HepG2 (cell line): Measurements from ENCODE around the gene CYP26B1. TPM values are rescaled to one million over a fixed set of nuclear protein-coding genes. Genes with fewer than 3 reads are reported as not detected.

ENCODE experiments used
- ATAC-seq: fragments of 200-7000 bp; cut with Tn5 transposase; 3 replicates; pipeline ENCODE4 v1.9.1; 2020; ENCODE audit warnings: mild to moderate bottlenecking, moderate library complexity
- BruUV-seq: library from RNA; stranded (reverse); fragments of 400-500 nt; replicated peaks from 2 replicates; lab custom pipeline; 2021; lab: Mats Ljungman, UMichigan
- CTCF ChIA-PET: fragments of 300-600 bp; formaldehyde crosslinking; extraction: SDS; loops from one replicate; lab custom pipeline; 2021; ENCODE audit warnings: low total read pairs, inconsistent platforms, low intra/inter-chr PET ratio; lab: Yijun Ruan, JAX
- POLR2A ChIA-PET: fragments of 350-600 bp; sonication (Branson Sonifier 250); formaldehyde crosslinking; loops from one replicate; lab custom pipeline; 2020; ENCODE audit warnings: antibody characterized with exemption, inconsistent platforms; lab: Yijun Ruan, JAX
- DNase-seq: peaks from one replicate; pipeline ENCODE4 v3.0.0-alpha.2; 2015; ENCODE audit warnings: low spot score
- FAIRE-seq: peaks from 3 replicates; lab custom pipeline; 2011; peaks lifted over from hg19 to GRCh38; lab: Jason Lieb, UNC
- H2AFZ ChIP-seq: one replicate; pipeline ENCODE4 v1.6.1; 2011; ENCODE audit warnings: low read length, inconsistent platforms
- H3K27ac ChIP-seq: fragments of 300-600 bp; 3 replicates; pipeline ENCODE4 v1.8.0; 2011; ENCODE audit warnings: mixed run types, mild to moderate bottlenecking, mixed read lengths, low read length, inconsistent platforms; ENCODE audit not compliant: insufficient read depth; ENCODE audit errors: extremely low read length
- H3K27me3 ChIP-seq, 2 experiments: fragments of 200-600 bp in 1 of 2; 2 replicates in 1 of 2; 3 replicates in 1 of 2; pipeline versions ENCODE4 v1.6.0 to v1.8.0; 2011; ENCODE audit warnings: low read length in 2 of 2, mild to moderate bottlenecking in 2 of 2, moderate library complexity in 2 of 2, inconsistent platforms in 1 of 2; ENCODE audit not compliant: insufficient read depth in 2 of 2, control insufficient read depth in 1 of 2
- H3K36me3 ChIP-seq, 2 experiments: fragments of 200-600 bp in 1 of 2; replicated peaks in 1 of 2; 2 replicates in 1 of 2; 3 replicates in 1 of 2; pipeline versions ENCODE4 v1.5.1 to v1.8.0; 2011; ENCODE audit warnings: low read length in 2 of 2, inconsistent platforms in 1 of 2; ENCODE audit not compliant: insufficient read depth in 2 of 2, control insufficient read depth in 1 of 2
- H3K4me1 ChIP-seq: 2 replicates; pipeline ENCODE4 v1.5.1; 2012; ENCODE audit warnings: low read length, inconsistent platforms; ENCODE audit not compliant: insufficient read depth
- H3K4me2 ChIP-seq: 2 replicates; pipeline ENCODE4 v1.6.0; 2011; ENCODE audit warnings: low read depth, low read length, inconsistent platforms
- H3K4me3 ChIP-seq, 3 experiments: fragments of 200-600 bp in 1 of 3; sonication (generic), shearing (Covaris generic) in 1 of 3; replicated peaks in 1 of 3; 2 replicates each; pipeline ENCODE4 v1.5.1; 2011 to 2016; ENCODE audit warnings: low read length in 3 of 3, inconsistent platforms in 2 of 3, low read depth in 2 of 3, mild to moderate bottlenecking in 2 of 3, control low read depth in 1 of 3, mixed read lengths in 1 of 3; ENCODE audit not compliant: insufficient read depth in 1 of 3
- H3K79me2 ChIP-seq: one replicate; pipeline ENCODE4 v1.6.1; 2011; ENCODE audit warnings: low read length, inconsistent platforms; ENCODE audit not compliant: insufficient read depth
- H3K9ac ChIP-seq: 2 replicates; pipeline ENCODE4 v1.6.0; 2011; ENCODE audit warnings: mild to moderate bottlenecking, low read depth, low read length, inconsistent platforms; ENCODE audit not compliant: insufficient read depth
- H3K9me3 ChIP-seq: 2 replicates; pipeline ENCODE4 v1.5.1; 2012; ENCODE audit warnings: mild to moderate bottlenecking, low read length
- H4K20me1 ChIP-seq: 2 replicates; pipeline ENCODE4 v1.6.0; 2011; ENCODE audit warnings: inconsistent platforms, mild to moderate bottlenecking, low read length, moderate library complexity; ENCODE audit not compliant: insufficient read depth
- ARHGAP35 ChIP-seq: sonication (generic); formaldehyde crosslinking; IDR thresholded peaks from 2 replicates; pipeline ENCODE4 v1.9.0; 2022; ENCODE audit warnings: mild to moderate bottlenecking, inconsistent platforms, moderate library complexity, missing genetic modification reagents, borderline replicate concordance
- ARNT ChIP-seq: fragments of 450-650 bp; IDR thresholded peaks from 2 replicates; pipeline ENCODE4 v1.6.1; 2017
- FOXC1 ChIP-seq: sonication (generic); formaldehyde crosslinking; IDR thresholded peaks from 2 replicates; pipeline ENCODE4 v1.8.0; 2022; ENCODE audit warnings: mild to moderate bottlenecking, missing genetic modification reagents, borderline replicate concordance
- MBNL3 ChIP-seq: fragments of 250-450 bp; sonication (Bioruptor Pico); conservative IDR thresholded peaks from 2 replicates; pipeline ENCODE4 v1.8.0; 2022; ENCODE audit warnings: mild to moderate bottlenecking, inconsistent platforms
- NCOA1 ChIP-seq: sonication (generic); formaldehyde crosslinking; IDR thresholded peaks from 2 replicates; pipeline ENCODE4 v1.9.0; 2021; ENCODE audit warnings: missing genetic modification reagents
- REXO4 ChIP-seq: sonication (generic); formaldehyde crosslinking; IDR thresholded peaks from 2 replicates; pipeline ENCODE4 v1.8.0; 2022; ENCODE audit warnings: missing genetic modification reagents, mild to moderate bottlenecking, borderline replicate concordance
- RFXANK ChIP-seq: IDR thresholded peaks from 2 replicates; pipeline ENCODE4 v1.6.1; 2016
- SRSF4 ChIP-seq: fragments of 200-400 bp; formaldehyde crosslinking; IDR thresholded peaks from one replicate; pipeline ENCODE4 v1.6.1; 2018; ENCODE audit warnings: mild to moderate bottlenecking, low read depth, low read length, moderate library complexity; ENCODE audit not compliant: poor library complexity, severe bottlenecking
- ZNF264 ChIP-seq: sonication (generic); formaldehyde crosslinking; IDR thresholded peaks from 2 replicates; pipeline ENCODE4 v1.4.0; 2020; ENCODE audit warnings: missing genetic modification reagents
- ZNF558 ChIP-seq: sonication (generic); formaldehyde crosslinking; IDR thresholded peaks from 2 replicates; pipeline ENCODE4 v1.9.0; 2022; ENCODE audit warnings: mild to moderate bottlenecking, missing genetic modification reagents, borderline replicate concordance
- ZNF850 ChIP-seq: sonication (generic); formaldehyde crosslinking; conservative IDR thresholded peaks from 2 replicates; pipeline ENCODE4 v1.9.0; 2021; ENCODE audit warnings: mild to moderate bottlenecking, missing genetic modification reagents
- WGBS: methylation state at CpG from one replicate; pipeline ENCODE4 v1.1.6; 2017; ENCODE audit warnings: low lambda C conversion rate; 5-methylcytosine and 5-hydroxymethylcytosine counted together
- in situ Hi-C: cut with HindIII; loops from 2 replicates; pipeline ENCODE4 v1.10.0; 2017; ENCODE audit warnings: low pct_unique_long_range_greater_than_20kb; ENCODE audit not compliant: extremely low pct_ligation_motif_present
- intact Hi-C: fragments of 100-400 bp; cut with micrococcal nuclease; formaldehyde crosslinking; loops from one replicate; pipeline ENCODE4 v1.10.0; 2022; ENCODE audit not compliant: unreplicated experiment
- polyA plus RNA-seq, 8 experiments: library from polyadenylated mRNA; depleted of rRNA in 3 of 8; stranded (reverse) in 7 of 8; unstranded in 1 of 8; fragments of >200 nt; fragmentation: Illumina TruSeq in 4 of 8; extraction: Trizol in 4 of 8; gene quantifications; 2 replicates each; pipeline versions ENCODE4 v1.2.1 to v1.2.3, GENCODE V29; 2011 to 2016; ENCODE audit warnings: low read depth in 4 of 8, missing spikeins in 1 of 8, mixed read lengths in 1 of 8; ENCODE audit not compliant: insufficient read depth in 1 of 8
- total RNA-seq, 5 experiments: library from RNA; depleted of rRNA; stranded (reverse); fragments of >200 nt; fragmentation: Illumina TruSeq; extraction: Trizol; gene quantifications; 2 replicates each; pipeline ENCODE4 v1.2.3, GENCODE V29; 2016; ENCODE audit warnings: low read depth in 1 of 5
- TF ChIP-seq, protein P1 (sequence below): sonication (generic); formaldehyde crosslinking; IDR thresholded peaks from 2 replicates; pipeline ENCODE4 v1.4.0; 2020; ENCODE audit warnings: missing genetic modification reagents
- TF ChIP-seq, protein P2 (sequence below): IDR thresholded peaks from 2 replicates; pipeline ENCODE4 v1.6.1; 2016; ENCODE audit warnings: low read depth
- TF ChIP-seq, protein P3 (sequence below): sonication (generic); formaldehyde crosslinking; IDR thresholded peaks from 2 replicates; pipeline ENCODE4 v1.8.0; 2022; ENCODE audit warnings: missing genetic modification reagents, mild to moderate bottlenecking, borderline replicate concordance

Gene CYP26B1
- total and polyA plus RNA-seq, 2 of the 13 experiments (the other 11 are each of a cell fraction or from before 2014, with no cell fraction given), result 0.05 to 0.07 TPM

GRCh38 chr2:72144632-72145288 is 2.9 kb downstream of the CYP26B1 start:
- H3K9me3 ChIP-seq, result peaks cover 7% of the 10 kb centered on the region; the same call in 1 of the 2 replicates
- no peaks in the 10 kb centered on the region for H3K79me2 ChIP-seq
- DNase-seq (peak; percentile 24), FAIRE-seq (no peak), ATAC-seq (peak; percentile 46)
- intact Hi-C loops, result no loop called here
- peak overlapping the region; percentile 78 for H3K4me2 ChIP-seq
- peak overlapping the region; percentile 32 to 67 (median 63) for H3K4me3 ChIP-seq
- H3K27ac ChIP-seq, result no peak overlapping the region
- H3K9ac ChIP-seq, result no peak overlapping the region
- ChIA-PET POLR2A (no interaction called here), CTCF (no interaction called here)
- in situ Hi-C loops, result loop anchor here (10.0 kb wide), 1 partner anchor 340 kb away; no protein-coding TSS in a partner anchor
- H3K27me3 ChIP-seq, result peaks cover 29 to 92% of the 10 kb centered on the region in 2 experiments
- peaks cover 28% of the 10 kb centered on the region for H3K4me1 ChIP-seq
- no peaks in the 10 kb centered on the region for H3K36me3 ChIP-seq
- no TSS peak for BruUV-seq
- H2AFZ ChIP-seq, result no peak overlapping the region
- H4K20me1 ChIP-seq, result peaks cover 10% of the 10 kb centered on the region; the same call in 1 of the 2 replicates
- WGBS, result 3% methylated on average over 44 of the region's 63 CpGs
- no peak for TF ChIP-seq ARHGAP35 (CRISPR knock-in tag)
- no peak for TF ChIP-seq ARNT
- TF ChIP-seq FOXC1 (CRISPR knock-in tag), result no peak
- no peak for TF ChIP-seq RFXANK (CRISPR knock-in tag)
- TF ChIP-seq ZNF558, result no peak
- no peak for TF ChIP-seq MBNL3
- TF ChIP-seq SRSF4, result no peak
- TF ChIP-seq, protein P1, sequence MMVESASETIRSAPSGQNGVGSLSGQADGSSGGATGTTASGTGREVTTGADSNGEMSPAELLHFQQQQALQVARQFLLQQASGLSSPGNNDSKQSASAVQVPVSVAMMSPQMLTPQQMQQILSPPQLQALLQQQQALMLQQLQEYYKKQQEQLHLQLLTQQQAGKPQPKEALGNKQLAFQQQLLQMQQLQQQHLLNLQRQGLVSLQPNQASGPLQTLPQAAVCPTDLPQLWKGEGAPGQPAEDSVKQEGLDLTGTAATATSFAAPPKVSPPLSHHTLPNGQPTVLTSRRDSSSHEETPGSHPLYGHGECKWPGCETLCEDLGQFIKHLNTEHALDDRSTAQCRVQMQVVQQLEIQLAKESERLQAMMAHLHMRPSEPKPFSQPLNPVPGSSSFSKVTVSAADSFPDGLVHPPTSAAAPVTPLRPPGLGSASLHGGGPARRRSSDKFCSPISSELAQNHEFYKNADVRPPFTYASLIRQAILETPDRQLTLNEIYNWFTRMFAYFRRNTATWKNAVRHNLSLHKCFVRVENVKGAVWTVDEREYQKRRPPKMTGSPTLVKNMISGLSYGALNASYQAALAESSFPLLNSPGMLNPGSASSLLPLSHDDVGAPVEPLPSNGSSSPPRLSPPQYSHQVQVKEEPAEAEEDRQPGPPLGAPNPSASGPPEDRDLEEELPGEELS, result no peak
- TF ChIP-seq, protein P2, sequence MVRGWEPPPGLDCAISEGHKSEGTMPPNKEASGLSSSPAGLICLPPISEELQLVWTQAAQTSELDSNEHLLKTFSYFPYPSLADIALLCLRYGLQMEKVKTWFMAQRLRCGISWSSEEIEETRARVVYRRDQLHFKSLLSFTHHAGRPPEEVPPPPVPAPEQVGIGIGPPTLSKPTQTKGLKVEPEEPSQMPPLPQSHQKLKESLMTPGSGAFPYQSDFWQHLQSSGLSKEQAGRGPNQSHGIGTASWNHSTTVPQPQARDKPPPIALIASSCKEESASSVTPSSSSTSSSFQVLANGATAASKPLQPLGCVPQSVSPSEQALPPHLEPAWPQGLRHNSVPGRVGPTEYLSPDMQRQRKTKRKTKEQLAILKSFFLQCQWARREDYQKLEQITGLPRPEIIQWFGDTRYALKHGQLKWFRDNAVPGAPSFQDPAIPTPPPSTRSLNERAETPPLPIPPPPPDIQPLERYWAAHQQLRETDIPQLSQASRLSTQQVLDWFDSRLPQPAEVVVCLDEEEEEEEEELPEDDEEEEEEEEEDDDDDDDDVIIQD (CRISPR knock-in tag), result no peak
- no peak; the same call in 1 of the 2 replicates for TF ChIP-seq NCOA1
- TF ChIP-seq REXO4, result no peak
- TF ChIP-seq, protein P3, sequence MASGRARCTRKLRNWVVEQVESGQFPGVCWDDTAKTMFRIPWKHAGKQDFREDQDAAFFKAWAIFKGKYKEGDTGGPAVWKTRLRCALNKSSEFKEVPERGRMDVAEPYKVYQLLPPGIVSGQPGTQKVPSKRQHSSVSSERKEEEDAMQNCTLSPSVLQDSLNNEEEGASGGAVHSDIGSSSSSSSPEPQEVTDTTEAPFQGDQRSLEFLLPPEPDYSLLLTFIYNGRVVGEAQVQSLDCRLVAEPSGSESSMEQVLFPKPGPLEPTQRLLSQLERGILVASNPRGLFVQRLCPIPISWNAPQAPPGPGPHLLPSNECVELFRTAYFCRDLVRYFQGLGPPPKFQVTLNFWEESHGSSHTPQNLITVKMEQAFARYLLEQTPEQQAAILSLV (CRISPR knock-in tag), result no peak
- no peak for TF ChIP-seq ZNF264 (CRISPR knock-in tag)
- 0 out of 2 replicates have a peak, but pooled peaks have one; percentile 37 for TF ChIP-seq ZNF850 (CRISPR knock-in tag)
